K562 (cell line): ENCODE measurements around the gene GANAB. TPM values are rescaled to one million over a fixed set of nuclear protein-coding genes. Genes with fewer than 3 reads are reported as not detected.

Experiments used
- CTCF ChIP-seq, 3 experiments: IDR thresholded peaks in 2 of 3; conservative IDR thresholded peaks in 1 of 3; 2 replicates each; pipeline ENCODE4 v1.5.1; 2011 to 2012; ENCODE audit warnings: low read length in 3 of 3, mild to moderate bottlenecking in 3 of 3, control low read depth in 2 of 3, improper control_type of control experiment in 1 of 3, inconsistent platforms in 1 of 3, low read depth in 1 of 3, mixed read lengths in 1 of 3, moderate library complexity in 1 of 3; ENCODE audit not compliant: insufficient read depth in 2 of 3
- DMBX1 ChIP-seq: fragments of 250-450 bp; sonication (Bioruptor Pico); IDR thresholded peaks from 2 replicates; pipeline ENCODE4 v1.8.0; 2022; ENCODE audit warnings: inconsistent platforms, mild to moderate bottlenecking, moderate library complexity, borderline replicate concordance
- GABPB1 ChIP-seq: sonication (generic); formaldehyde crosslinking; IDR thresholded peaks from 2 replicates; pipeline ENCODE4 v1.8.0; 2022; ENCODE audit warnings: mild to moderate bottlenecking, missing genetic modification reagents
- GMEB1 ChIP-seq: fragments of 250-450 bp; sonication (Bioruptor Pico); IDR thresholded peaks from 2 replicates; pipeline ENCODE4 v1.4.0; 2020; ENCODE audit warnings: mild to moderate bottlenecking
- HNRNPH1 ChIP-seq: fragments of 200-400 bp; formaldehyde crosslinking; optimal IDR thresholded peaks from 2 replicates; pipeline ENCODE3; 2017; ENCODE audit warnings: low read depth, mild to moderate bottlenecking, low read length, moderate library complexity
- KDM2B ChIP-seq: fragments of 250-450 bp; sonication (Bioruptor Pico); IDR thresholded peaks from 2 replicates; pipeline ENCODE4 v1.8.0; 2021; ENCODE audit warnings: mild to moderate bottlenecking, moderate library complexity
- MEIS2 ChIP-seq: fragments of 450-650 bp; IDR thresholded peaks from 2 replicates; pipeline ENCODE4 v1.6.1; 2014; ENCODE audit warnings: mild to moderate bottlenecking; ENCODE audit not compliant: partially characterized antibody
- MTA2 ChIP-seq: fragments of 450-650 bp; IDR thresholded peaks from 2 replicates; pipeline ENCODE4 v1.6.1; 2016; ENCODE audit warnings: low read depth
- NONO ChIP-seq, 2 experiments: fragments of 200-400 bp in 1 of 2; fragments of 450-650 bp in 1 of 2; formaldehyde crosslinking in 1 of 2; IDR thresholded peaks; 2 replicates each; pipeline ENCODE4 v1.6.1; 2017; ENCODE audit warnings: low read depth in 2 of 2, mild to moderate bottlenecking in 2 of 2, moderate library complexity in 2 of 2, low read length in 1 of 2
- NR0B1 ChIP-seq: fragments of 450-650 bp; IDR thresholded peaks from one replicate; pipeline ENCODE4 v1.6.1; 2018; ENCODE audit warnings: mild to moderate bottlenecking, moderate library complexity; ENCODE audit not compliant: partially characterized antibody
- PCBP1 ChIP-seq: fragments of 200-400 bp; formaldehyde crosslinking; IDR thresholded peaks from 2 replicates; pipeline ENCODE4 v1.6.1; 2018; ENCODE audit warnings: mild to moderate bottlenecking, low read depth, low read length; ENCODE audit not compliant: poor library complexity, severe bottlenecking
- PRMT5 ChIP-seq: sonication (generic); formaldehyde crosslinking; IDR thresholded peaks from 2 replicates; pipeline ENCODE4 v1.5.0; 2020; ENCODE audit warnings: missing genetic modification reagents
- RBM34 ChIP-seq: fragments of 200-400 bp; formaldehyde crosslinking; IDR thresholded peaks from 2 replicates; pipeline ENCODE4 v1.6.1; 2018; ENCODE audit warnings: low read length, borderline replicate concordance; ENCODE audit not compliant: insufficient read depth
- SFPQ ChIP-seq: fragments of 200-400 bp; formaldehyde crosslinking; IDR thresholded peaks from 2 replicates; pipeline ENCODE4 v1.6.1; 2017; ENCODE audit warnings: mild to moderate bottlenecking, low read depth, low read length, moderate library complexity
- SMAD3 ChIP-seq: fragments of 450-650 bp; formaldehyde crosslinking; conservative IDR thresholded peaks from 2 replicates; pipeline ENCODE4 v1.4.0; 2020; ENCODE audit warnings: mild to moderate bottlenecking
- SRSF1 ChIP-seq: fragments of 200-400 bp; formaldehyde crosslinking; IDR thresholded peaks from 2 replicates; pipeline ENCODE4 v1.6.1; 2017; ENCODE audit warnings: mild to moderate bottlenecking, low read depth, low read length, moderate library complexity
- TBL1XR1 ChIP-seq, 2 experiments: IDR thresholded peaks; 2 replicates each; pipeline ENCODE4 v1.6.1; 2012; ENCODE audit warnings: improper control_type of control experiment in 2 of 2, low read length in 2 of 2, mild to moderate bottlenecking in 1 of 2
- ZBTB17 ChIP-seq: fragments of 450-650 bp; formaldehyde crosslinking; IDR thresholded peaks from 2 replicates; pipeline ENCODE4 v1.4.0; 2020; ENCODE audit warnings: mild to moderate bottlenecking
- ZNF124 ChIP-seq: sonication (generic); formaldehyde crosslinking; IDR thresholded peaks from 2 replicates; pipeline ENCODE4 v1.8.1; 2022; ENCODE audit warnings: missing genetic modification reagents
- ZNF140 ChIP-seq: fragments of 250-450 bp; sonication (Bioruptor Pico); IDR thresholded peaks from 2 replicates; pipeline ENCODE4 v1.8.0; 2021; ENCODE audit warnings: moderate library complexity, mild to moderate bottlenecking, inconsistent platforms
- ZSCAN32 ChIP-seq: fragments of 450-650 bp; formaldehyde crosslinking; IDR thresholded peaks from 2 replicates; pipeline ENCODE4 v1.4.0; 2020; ENCODE audit warnings: mild to moderate bottlenecking, moderate library complexity
- polyA plus RNA-seq, 8 experiments: library from polyadenylated mRNA; depleted of rRNA in 4 of 8; stranded (reverse) in 5 of 8; unstranded in 3 of 8; fragments of >200 nt; fragmentation: Nextera tagmentation in 2 of 8; fragmentation: Illumina TruSeq in 1 of 8; extraction: Ambion mirVana in 2 of 8; extraction: Trizol in 1 of 8; gene quantifications; 2 replicates each; pipeline versions ENCODE4 v1.2.1 to v1.2.3, GENCODE V29; 2011 to 2014; ENCODE audit warnings: inconsistent platforms in 1 of 8, missing spikeins in 1 of 8
- total RNA-seq, 7 experiments: library from RNA; depleted of rRNA in 6 of 7; stranded (reverse); fragments of >200 nt in 6 of 7; fragmentation: Illumina TruSeq in 2 of 7; extraction: Trizol in 2 of 7; gene quantifications; 2 replicates each; pipeline versions ENCODE4 v1.2.1 to v1.2.3, GENCODE V29; 2011 to 2021; ENCODE audit warnings: low replicate concordance in 1 of 7

Gene GANAB
- total and polyA plus RNA-seq, 9 of the 15 experiments (the other 6 are each of a cell fraction or from before 2014, with no cell fraction given) = 6.5 to 284 (median 161) TPM

GRCh38 chr11:62671608-62672389, 25.4 kb upstream of the GANAB start, which contains the start of the genes LBHD1 and UQCC3 (continued):
- TF ChIP-seq GMEB1 (CRISPR knock-in tag) (peak; percentile 4; the same call in 1 of the 2 replicates), MEIS2 (no peak), RBM34 (no peak), HNRNPH1 (no peak), SMAD3 (no peak), DMBX1 (CRISPR knock-in tag) (no peak), MTA2 (no peak), GABPB1 (CRISPR knock-in tag) (peak; percentile 84), CTCF (IDR thresholded peaks at IDR 0.05 in 2 of 3, conservative IDR thresholded peaks at IDR 0.05 in 1 of 3; ENCODE audit: insufficient read depth in 2 of 3, low read depth in 1 of 3, low read length in 3 of 3) (no peak), PRMT5 (CRISPR knock-in tag) (no peak), NONO (IDR thresholded peaks at IDR 0.05; ENCODE audit: low read depth in 2 of 2, low read length in 1 of 2) (peak in 1 of 2 experiments; percentile 23; a peak in 1 of 4 replicates), PCBP1 (no peak), TBL1XR1 (IDR thresholded peaks at IDR 0.05; ENCODE audit: low read length in 2 of 2) (no peak), NR0B1 (no peak), ZNF124 (CRISPR knock-in tag) (no peak), SFPQ (no peak), KDM2B (CRISPR knock-in tag) (no peak), ZSCAN32 (CRISPR knock-in tag) (no peak), SRSF1 (no peak), ZBTB17 (CRISPR knock-in tag) (no peak), ZNF140 (no peak)
